Measurements from ENCODE around the gene NLE1. TPM values are rescaled to one million over a fixed set of nuclear protein-coding genes. Genes with fewer than 3 reads are reported as not detected.
A peak's percentile ranks its signal among the peaks of the same experiment; 100 is the strongest.

Gene NLE1
- total RNA-seq, 3 donors from 2014 or later = 15.2 to 32.1 (median 18.2) TPM

- no peak for DNase-seq (ENCODE audit: low spot score in 2 of 2)
- Histone ChIP-seq H3K27me3 (no peaks in the 10 kb centered on the region), H3K4me1 (no peaks in the 10 kb centered on the region), H3K36me3 (no peaks in the 10 kb centered on the region), H3K4me3 (no peak overlapping the region), H3K27ac (no peak overlapping the region), H3K9me3 (no peaks in the 10 kb centered on the region)
- TF ChIP-seq CTCF (IDR thresholded peaks at IDR 0.05) = no peak
- no peak for TF ChIP-seq POLR2AphosphoS5 (IDR thresholded peaks at IDR 0.05)
- no peak for TF ChIP-seq POLR2A (IDR thresholded peaks at IDR 0.05)
- intact Hi-C loops (cut with DNase I; ENCODE audit: low total_unique reads) = no loop called here
These were observed 6.0 kb upstream of the NLE1 start for GRCh38 chr17:35148144-35148543.

GRCh38 chr17:35147375-35147905 lies 5.3 kb upstream of the NLE1 start, which contains the start of gene UNC45B:
UNC45B (plus strand) TSS chr17:35147817; CDS start chr17:35148264, 447 bp downstream.
- intact Hi-C loops (cut with DNase I; ENCODE audit: low total_unique reads) = no loop called here
- TF ChIP-seq CTCF (IDR thresholded peaks at IDR 0.05) = no peak
- TF ChIP-seq POLR2A (IDR thresholded peaks at IDR 0.05) = no peak
- no peak for TF ChIP-seq POLR2AphosphoS5 (IDR thresholded peaks at IDR 0.05)
- H3K9me3 ChIP-seq = no peaks in the 10 kb centered on the region
- H3K4me3 ChIP-seq = no peak within 1 kb of the TSS
- H3K27ac ChIP-seq = no peak within 1 kb of the TSS
- DNase-seq (ENCODE audit: low spot score in 2 of 2) = no peak
- no peaks in the 10 kb centered on the region for H3K27me3 ChIP-seq
- no peaks in the 10 kb centered on the region for H3K36me3 ChIP-seq
- H3K4me1 ChIP-seq = no peaks in the 10 kb centered on the region

GRCh38 chr17:35146214-35146833 lies 4.2 kb upstream of the NLE1 start:
- Histone ChIP-seq H3K27ac (no peak overlapping the region), H3K4me1 (no peaks in the 10 kb centered on the region), H3K9me3 (no peaks in the 10 kb centered on the region), H3K27me3 (no peaks in the 10 kb centered on the region), H3K4me3 (no peak overlapping the region), H3K36me3 (no peaks in the 10 kb centered on the region)
- intact Hi-C loops (cut with DNase I; ENCODE audit: low total_unique reads) = no loop called here
- no peak for DNase-seq (ENCODE audit: low spot score in 2 of 2)
- TF ChIP-seq POLR2AphosphoS5 (IDR thresholded peaks at IDR 0.05) (no peak), CTCF (IDR thresholded peaks at IDR 0.05) (no peak), POLR2A (IDR thresholded peaks at IDR 0.05) (no peak)

- no peak overlapping the region for H3K27ac ChIP-seq
- H3K4me1 ChIP-seq = peaks cover 0 to 6% of the 10 kb centered on the region in 2 donors
- DNase-seq (ENCODE audit: low spot score in 2 of 2) = no peak
- no peaks in the 10 kb centered on the region for H3K36me3 ChIP-seq
- no peak overlapping the region for H3K4me3 ChIP-seq
- intact Hi-C loops (cut with DNase I; ENCODE audit: low total_unique reads) = no loop called here
- H3K27me3 ChIP-seq = no peaks in the 10 kb centered on the region
- no peaks in the 10 kb centered on the region for H3K9me3 ChIP-seq
- no peak for TF ChIP-seq CTCF (IDR thresholded peaks at IDR 0.05)
- no peak for TF ChIP-seq POLR2AphosphoS5 (IDR thresholded peaks at IDR 0.05)
- no peak for TF ChIP-seq POLR2A (IDR thresholded peaks at IDR 0.05)
These were observed 2.7 kb upstream of the NLE1 start for GRCh38 chr17:35144840-35145239.

GRCh38 chr17:35142467-35142796 lies 329 bp upstream of the NLE1 start:
- H3K27ac ChIP-seq = peak overlapping the region in 1 of 2 donors; percentile 14
- intact Hi-C loops (cut with DNase I; ENCODE audit: low total_unique reads) = no loop called here
- H3K4me3 ChIP-seq = peak overlapping the region; percentile 71 to 95 (median 94)

More at GRCh38 chr17:35142467-35142796, 329 bp upstream of the NLE1 start:
- no peak for TF ChIP-seq CTCF (IDR thresholded peaks at IDR 0.05)
- TF ChIP-seq POLR2A (IDR thresholded peaks at IDR 0.05) = no peak
- TF ChIP-seq POLR2AphosphoS5 (IDR thresholded peaks at IDR 0.05) = no peak
- no peaks in the 10 kb centered on the region for H3K36me3 ChIP-seq
- no peak for DNase-seq (ENCODE audit: low spot score in 2 of 2)
- H3K27me3 ChIP-seq = no peaks in the 10 kb centered on the region
- peaks cover 0 to 6% of the 10 kb centered on the region in 2 donors for H3K4me1 ChIP-seq
- no peaks in the 10 kb centered on the region for H3K9me3 ChIP-seq

Data from breast epithelium (tissue), 4 donors.